HG02870 (cell line): ENCODE results near the gene ANKH.
A peak's percentile ranks its signal among the peaks of the same experiment; 100 is the strongest.
"Not testable (repeated sequence)": the region's sequence is repeated elsewhere in the genome, so short reads cannot be mapped to it uniquely, and the experiment has no call there.

Source experiments
- ATAC-seq: cut with Tn5 transposase; IDR thresholded peaks from one replicate; pipeline ENCODE4 v1.9.1; 2021; ENCODE audit warnings: mild to moderate bottlenecking, moderate library complexity; ENCODE audit not compliant: unreplicated experiment

The ANKH gene

GRCh38 chr5:14884062-14884612, 12.6 kb upstream of the ANKH start:
- no peak for ATAC-seq

GRCh38 chr5:14882658-14883580, 11.3 kb upstream of the ANKH start:
- no peak for ATAC-seq

- no peak for ATAC-seq
Measured at GRCh38 chr5:14881826-14882225, 10.2 kb upstream of the ANKH start.

- no peak for ATAC-seq
Measured at GRCh38 chr5:14880688-14881087, 9.1 kb upstream of the ANKH start.

GRCh38 chr5:14879937-14880589, 8.5 kb upstream of the ANKH start:
- ATAC-seq, result no peak

GRCh38 chr5:14879393-14879792, 7.8 kb upstream of the ANKH start:
- ATAC-seq, result no peak

GRCh38 chr5:14878192-14878591, 6.6 kb upstream of the ANKH start:
- not testable (repeated sequence) for ATAC-seq

GRCh38 chr5:14876095-14876494, 4.5 kb upstream of the ANKH start:
- no peak for ATAC-seq

- ATAC-seq, result no peak
Measured at GRCh38 chr5:14873790-14874189, 2.2 kb upstream of the ANKH start.

GRCh38 chr5:14873093-14873492, 1.5 kb upstream of the ANKH start:
- no peak for ATAC-seq

GRCh38 chr5:14872070-14872989, 752 bp upstream of the ANKH start:
- peak; percentile 43 for ATAC-seq

- ATAC-seq, result no peak
Measured at GRCh38 chr5:14870337-14871213, 1.0 kb downstream of the ANKH start.

- ATAC-seq, result no peak
Measured at GRCh38 chr5:14869668-14870164, 1.9 kb downstream of the ANKH start.

- ATAC-seq, result no peak
Measured at GRCh38 chr5:14869233-14869632, 2.3 kb downstream of the ANKH start.

- ATAC-seq, result no peak
Measured at GRCh38 chr5:14868771-14869170, 2.8 kb downstream of the ANKH start.

GRCh38 chr5:14864181-14864812, 7.3 kb downstream of the ANKH start:
- ATAC-seq, result no peak

- ATAC-seq, result no peak
Measured at GRCh38 chr5:14863105-14863504, 8.5 kb downstream of the ANKH start.

GRCh38 chr5:14861123-14861765, 10.3 kb downstream of the ANKH start:
- no peak for ATAC-seq

- no peak for ATAC-seq
Measured at GRCh38 chr5:14859980-14860379, 11.6 kb downstream of the ANKH start.
